ENCODE measurements around the gene STXBP4. TPM values are rescaled to one million over a fixed set of nuclear protein-coding genes. Genes with fewer than 3 reads are reported as not detected.

STXBP4 gene
- total RNA-seq, 4 donors from 2014 or later, result 15.4 to 22.6 (median 19.8) TPM

DNA sequence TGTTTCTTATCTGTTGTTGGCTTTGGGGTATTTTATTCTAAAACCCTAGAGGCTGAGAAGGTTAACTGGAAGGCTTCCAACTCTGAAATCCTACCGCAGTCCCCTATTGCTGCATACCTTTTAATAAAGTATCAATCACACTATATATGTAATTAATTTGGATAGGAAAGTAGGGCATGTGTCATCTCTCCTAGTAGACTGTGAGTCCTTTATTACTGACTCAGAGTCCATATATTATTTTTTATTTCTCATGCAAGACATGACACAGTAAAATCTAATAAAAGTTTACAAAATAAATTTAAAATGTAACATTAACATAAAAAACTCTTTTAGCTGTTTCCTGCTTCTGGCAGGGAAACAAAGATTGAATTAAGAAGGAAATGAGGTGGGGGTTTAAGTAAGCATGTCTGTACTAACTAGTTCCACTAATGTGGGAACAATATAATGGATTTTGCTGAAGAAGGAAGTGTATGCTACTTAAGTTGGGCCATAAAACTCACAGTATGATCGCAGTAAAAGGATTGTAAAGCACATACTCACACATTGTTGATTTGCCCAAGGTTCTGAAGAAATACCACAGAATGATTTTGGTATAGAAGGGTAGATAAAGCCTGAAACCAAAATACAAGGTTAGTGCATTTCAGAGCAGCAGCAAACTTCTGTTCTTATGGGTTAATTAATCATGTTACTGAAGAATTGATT is 198.6 kb downstream of the STXBP4 start:
- Histone ChIP-seq H3K9me3 (no peaks in the 10 kb centered on the region), H3K27ac (replicated peaks in 1 of 4) (no peak overlapping the region), H3K36me3 (no peaks in the 10 kb centered on the region), H3K4me3 (no peak overlapping the region), H3K4me1 (no peaks in the 10 kb centered on the region), H3K27me3 (no peaks in the 10 kb centered on the region)
- no peak for DNase-seq (ENCODE audit: extremely low spot score)
- TF ChIP-seq POLR2A (IDR thresholded peaks at IDR 0.05; ENCODE audit: low read depth) (no peak), EP300 (IDR thresholded peaks at IDR 0.05) (no peak), CTCF (IDR thresholded peaks at IDR 0.05) (no peak), POLR2AphosphoS5 (IDR thresholded peaks at IDR 0.05) (no peak)
- 76% methylated on average over 2 of the region's 2 CpGs for WGBS
- intact Hi-C loops (cut with DNase I), result loop anchor here (10.0 kb wide), 1 partner anchor 48 kb away; no protein-coding TSS in a partner anchor

- Histone ChIP-seq H3K36me3 (no peaks in the 10 kb centered on the region), H3K27ac (replicated peaks in 1 of 4) (no peak overlapping the region), H3K4me1 (no peaks in the 10 kb centered on the region), H3K27me3 (no peaks in the 10 kb centered on the region), H3K4me3 (no peak overlapping the region), H3K9me3 (peaks cover 0 to 10% (median 7%) of the 10 kb centered on the region in 4 donors)
- TF ChIP-seq EP300 (IDR thresholded peaks at IDR 0.05) (no peak), CTCF (IDR thresholded peaks at IDR 0.05) (no peak), POLR2AphosphoS5 (IDR thresholded peaks at IDR 0.05) (no peak), POLR2A (IDR thresholded peaks at IDR 0.05; ENCODE audit: low read depth) (no peak)
- intact Hi-C loops (cut with DNase I), result loop anchor here (10.0 kb wide), 1 partner anchor 46 kb away; no protein-coding TSS in a partner anchor
- DNase-seq (ENCODE audit: extremely low spot score), result no peak
- WGBS, result 66% methylated on average over 5 of the region's 5 CpGs
These were observed 200.6 kb downstream of the STXBP4 start for GRCh38 chr17:55168958-55169687.

DNA sequence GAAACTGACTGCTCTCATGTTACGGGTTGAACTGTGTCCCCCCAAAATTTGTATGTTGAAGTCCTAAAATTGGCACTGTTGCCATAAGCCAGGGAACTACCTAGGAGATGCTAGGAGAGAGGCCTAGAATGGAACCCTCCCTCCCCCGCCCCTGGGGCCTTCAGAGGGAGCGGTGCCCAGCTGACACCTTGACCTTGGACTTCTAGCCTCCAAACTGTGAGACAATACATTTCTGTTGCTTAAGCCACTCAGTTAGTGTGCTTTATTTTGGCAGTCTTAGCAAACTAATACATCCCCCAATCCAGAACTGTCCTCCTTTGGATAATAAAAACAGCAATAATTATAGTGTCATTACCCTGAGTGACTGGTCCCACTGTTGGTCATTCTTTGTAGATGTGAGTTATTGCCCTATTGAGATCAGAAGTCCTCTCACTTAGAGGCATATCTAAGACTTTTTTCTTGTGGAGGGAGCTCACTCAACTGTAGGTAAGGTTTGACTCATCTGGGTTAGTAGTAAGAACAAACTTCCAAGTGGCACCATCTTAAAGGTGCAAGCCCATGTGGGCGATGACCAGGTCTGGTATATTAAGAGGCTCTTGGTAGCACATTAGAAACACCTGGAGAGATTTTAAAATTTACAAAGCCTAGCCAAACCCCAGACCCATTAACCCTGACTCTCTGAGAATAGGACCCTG is 203.2 kb downstream of the STXBP4 start:
- H3K36me3 ChIP-seq, result no peaks in the 10 kb centered on the region
- no peak overlapping the region for H3K27ac ChIP-seq (replicated peaks in 1 of 4)
- H3K4me3 ChIP-seq, result no peak overlapping the region
- H3K4me1 ChIP-seq, result no peaks in the 10 kb centered on the region
- intact Hi-C loops (cut with DNase I), result no loop called here
- 100% methylated on average over 1 of the region's 4 CpGs for WGBS
- TF ChIP-seq EP300 (IDR thresholded peaks at IDR 0.05) (no peak), POLR2A (IDR thresholded peaks at IDR 0.05; ENCODE audit: low read depth) (no peak), POLR2AphosphoS5 (IDR thresholded peaks at IDR 0.05) (no peak), CTCF (IDR thresholded peaks at IDR 0.05) (no peak)
- H3K27me3 ChIP-seq, result no peaks in the 10 kb centered on the region
- DNase-seq (ENCODE audit: extremely low spot score), result no peak
- H3K9me3 ChIP-seq, result peaks cover 0 to 13% (median 8%) of the 10 kb centered on the region in 4 donors

DNA sequence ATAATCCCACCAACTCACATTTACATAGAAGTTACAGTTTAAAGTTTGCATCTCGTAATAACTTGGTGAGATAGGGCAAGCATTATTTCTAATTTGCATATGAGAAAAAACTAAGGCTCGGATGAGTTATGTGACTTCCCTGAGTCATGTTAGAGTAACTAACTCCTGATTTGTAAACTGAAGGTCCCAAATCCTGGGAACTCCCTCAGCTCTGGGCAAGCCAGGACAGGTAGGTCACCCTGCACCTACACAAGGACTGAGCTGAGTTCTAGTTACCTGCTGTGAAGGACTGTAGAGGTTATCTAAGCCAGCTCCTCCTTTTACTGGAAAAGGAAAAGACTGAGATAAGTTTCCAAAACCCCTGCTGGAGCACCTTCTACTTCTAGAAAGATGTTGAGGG is 204.0 kb downstream of the STXBP4 start:
- H3K9me3 ChIP-seq, result peaks cover 0 to 13% (median 8%) of the 10 kb centered on the region in 4 donors
- TF ChIP-seq POLR2AphosphoS5 (IDR thresholded peaks at IDR 0.05), result no peak
- TF ChIP-seq EP300 (IDR thresholded peaks at IDR 0.05), result no peak
- no peak for DNase-seq (ENCODE audit: extremely low spot score)
- no peaks in the 10 kb centered on the region for H3K27me3 ChIP-seq
- WGBS, result 91% methylated on average over 2 of the region's 2 CpGs
- H3K36me3 ChIP-seq, result no peaks in the 10 kb centered on the region
- H3K27ac ChIP-seq (replicated peaks in 1 of 4), result no peak overlapping the region
- intact Hi-C loops (cut with DNase I), result no loop called here
- H3K4me1 ChIP-seq, result no peaks in the 10 kb centered on the region
- H3K4me3 ChIP-seq, result no peak overlapping the region

DNA sequence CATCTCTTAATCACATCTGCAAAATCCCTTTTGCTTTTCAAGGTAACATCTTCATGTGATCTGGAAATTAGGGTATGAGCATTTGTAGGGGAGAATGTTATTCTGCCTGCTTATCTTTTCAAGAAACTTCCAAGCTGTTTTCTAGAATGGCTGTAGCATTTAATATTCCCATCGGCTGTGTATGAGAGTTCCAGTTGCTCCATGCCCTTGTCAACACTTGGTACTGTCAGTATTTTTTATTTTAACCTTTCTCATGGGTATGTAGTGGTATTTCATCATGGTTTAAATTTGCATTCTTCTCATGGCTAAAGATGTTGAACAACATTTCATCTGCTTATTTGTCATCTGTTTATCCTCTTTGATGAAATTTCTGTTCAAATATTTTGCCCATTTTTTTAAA is 205.6 kb downstream of the STXBP4 start:
- 100% methylated on average over 1 of the region's 1 CpG for WGBS
- H3K27me3 ChIP-seq, result no peaks in the 10 kb centered on the region
- no peak overlapping the region for H3K4me3 ChIP-seq
- TF ChIP-seq CTCF (IDR thresholded peaks at IDR 0.05) (no peak), POLR2AphosphoS5 (IDR thresholded peaks at IDR 0.05) (no peak)
- H3K27ac ChIP-seq (replicated peaks in 1 of 4), result no peak overlapping the region
- DNase-seq (ENCODE audit: extremely low spot score), result no peak
- intact Hi-C loops (cut with DNase I), result no loop called here
- no peaks in the 10 kb centered on the region for H3K4me1 ChIP-seq
- H3K9me3 ChIP-seq, result peaks cover 0 to 13% (median 8%) of the 10 kb centered on the region in 4 donors
- no peaks in the 10 kb centered on the region for H3K36me3 ChIP-seq
